ENCODE results near the gene CACNA2D4.

Gene CACNA2D4

DNA sequence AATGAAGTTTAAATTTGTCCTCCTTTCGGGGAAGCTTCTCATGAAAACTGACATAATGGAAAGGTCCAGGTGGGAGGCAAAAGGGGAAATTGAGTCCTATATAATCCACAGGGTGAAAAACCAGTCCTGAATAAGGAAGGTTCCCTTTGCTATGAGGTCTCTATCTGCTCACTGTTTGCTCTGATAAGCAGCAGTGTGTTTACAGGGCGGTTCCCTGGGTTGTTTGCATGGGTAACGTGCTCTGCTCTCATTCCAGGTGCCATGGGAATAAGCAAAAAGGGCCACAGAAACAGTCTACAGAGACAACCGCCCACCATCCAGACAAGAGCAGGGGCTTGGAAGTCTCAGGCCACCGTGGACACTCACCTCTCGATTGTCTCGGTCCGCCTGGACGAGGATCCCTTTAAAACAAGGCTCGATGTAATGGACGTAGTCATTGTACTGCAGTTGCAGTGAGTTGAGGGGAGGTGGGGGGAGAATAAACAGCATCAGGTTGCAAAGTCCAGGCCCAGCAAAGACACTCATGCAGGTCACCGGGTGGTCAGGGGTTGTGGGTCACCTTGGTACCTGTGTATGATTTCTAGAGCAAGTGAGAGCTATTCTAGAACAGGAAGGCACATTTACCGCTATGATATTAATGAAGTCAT is 32.7 kb downstream of the CACNA2D4 start:
- no peak for DNase-seq

DNA sequence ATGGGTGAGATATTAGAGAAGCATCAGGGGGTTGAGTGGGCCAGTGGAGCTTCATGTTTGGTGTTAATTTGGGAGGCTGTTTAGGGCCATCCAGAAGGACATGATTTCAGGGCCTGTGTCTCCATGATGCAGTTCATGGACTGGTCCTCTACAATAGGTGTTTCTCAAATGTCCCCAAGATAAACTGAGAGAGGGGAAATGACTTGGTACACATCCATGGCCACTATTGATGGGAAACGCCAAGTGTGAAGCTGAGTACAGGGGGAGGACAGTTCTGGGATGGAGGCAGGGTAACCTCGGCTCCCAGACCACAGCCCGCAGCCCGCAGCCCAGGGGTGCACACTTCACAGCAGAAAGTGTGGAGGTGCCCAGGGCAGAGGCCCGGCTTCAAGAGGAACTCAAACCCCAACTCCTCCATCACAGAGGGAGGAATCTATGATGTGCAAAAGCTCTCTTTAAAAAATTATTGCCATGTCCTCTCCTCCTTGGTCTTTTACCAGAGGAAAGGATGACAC is 33.3 kb downstream of the CACNA2D4 start:
- no peak for DNase-seq

DNA sequence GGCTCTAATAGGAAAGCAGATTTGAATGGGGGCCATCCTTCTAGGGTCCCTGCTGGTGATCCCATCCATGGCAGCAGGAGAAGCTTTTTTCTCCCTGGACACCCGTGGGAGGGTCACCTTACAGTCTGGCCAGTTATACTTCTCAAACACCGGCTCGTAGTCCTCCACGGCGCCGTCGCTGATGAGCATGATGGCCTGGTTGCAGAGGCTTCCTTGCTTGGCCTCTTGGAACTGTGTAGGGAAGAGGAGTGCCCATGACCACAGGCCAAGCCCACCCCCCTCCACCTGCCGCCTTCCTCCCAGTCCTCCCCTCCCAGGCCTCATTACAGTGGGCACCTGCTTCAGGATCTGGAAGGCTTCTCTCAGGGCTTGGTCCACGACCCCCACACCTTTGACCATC is 33.8 kb downstream of the CACNA2D4 start:
- DNase-seq = no peak

DNA sequence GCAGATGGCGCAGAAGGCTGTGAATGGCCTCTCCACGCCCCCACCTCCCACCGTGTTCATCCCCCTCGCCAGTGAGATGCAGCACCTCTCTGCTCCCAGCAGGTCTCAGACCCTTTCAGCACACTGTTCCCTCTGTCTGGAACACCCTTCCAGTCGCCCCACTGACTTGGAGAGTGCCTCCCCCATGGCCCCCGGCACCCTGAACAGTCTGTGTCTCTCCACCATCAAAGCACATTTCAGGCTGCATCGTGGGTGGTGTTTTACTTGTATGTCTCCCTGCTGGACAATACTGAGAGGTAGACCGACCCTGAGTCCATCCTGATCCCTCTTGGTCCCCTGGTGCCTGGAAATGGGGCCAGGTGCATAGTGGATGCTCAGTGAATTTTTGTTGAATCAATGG is 34.9 kb downstream of the CACNA2D4 start:
- no peak for DNase-seq

DNA sequence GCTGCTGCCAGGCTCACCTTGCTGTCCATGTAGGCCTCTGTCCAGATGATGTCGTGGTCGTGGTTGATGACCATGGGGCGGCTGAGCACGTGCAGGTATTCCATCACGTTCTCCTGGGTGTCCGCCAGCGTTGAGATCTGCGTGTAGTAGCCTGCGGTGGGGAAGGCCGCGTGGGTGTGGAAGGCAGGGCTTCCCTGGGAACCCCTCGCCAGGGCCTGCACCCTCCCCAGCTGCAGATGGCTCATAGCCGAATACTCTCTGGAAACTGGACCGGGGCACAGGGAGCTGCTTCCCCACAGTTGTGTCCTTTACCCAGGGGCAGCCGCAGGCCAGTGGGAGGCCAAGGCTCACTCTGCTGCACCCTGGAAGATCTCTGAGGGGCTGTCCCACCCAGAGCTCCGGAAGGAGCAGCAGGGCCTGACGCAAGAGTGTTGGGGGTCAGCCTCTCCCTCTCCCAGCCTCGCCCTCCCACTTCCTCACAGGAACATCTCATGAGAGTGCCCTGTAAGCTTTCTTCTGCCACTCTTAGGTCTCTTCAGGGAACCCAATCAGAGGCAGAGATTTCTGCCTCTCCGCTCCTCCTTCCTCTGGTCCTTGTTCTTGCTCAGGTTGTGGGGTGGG is 35.5 kb downstream of the CACNA2D4 start:
- no peak for DNase-seq

DNA sequence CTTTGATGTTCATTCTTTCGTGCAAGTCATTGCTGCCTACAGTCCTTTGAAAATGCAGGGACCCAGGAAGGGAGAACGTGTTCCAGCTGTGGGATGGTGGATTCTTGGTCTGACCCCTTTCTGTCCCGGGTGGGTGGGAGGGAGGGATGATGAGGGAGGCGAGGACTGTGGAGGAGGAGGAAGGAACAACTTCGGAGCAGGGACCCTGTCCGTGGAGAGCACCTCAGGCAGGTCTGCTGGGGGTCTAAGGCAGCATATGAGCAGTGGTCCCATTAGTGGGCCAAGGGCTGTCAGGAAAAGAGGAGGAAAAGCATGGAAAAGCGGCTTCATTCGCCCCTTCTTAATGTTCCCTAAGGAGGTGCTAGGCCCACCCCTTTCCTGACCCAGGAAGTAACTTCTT is 36.0 kb downstream of the CACNA2D4 start:
- no peak for DNase-seq

DNA sequence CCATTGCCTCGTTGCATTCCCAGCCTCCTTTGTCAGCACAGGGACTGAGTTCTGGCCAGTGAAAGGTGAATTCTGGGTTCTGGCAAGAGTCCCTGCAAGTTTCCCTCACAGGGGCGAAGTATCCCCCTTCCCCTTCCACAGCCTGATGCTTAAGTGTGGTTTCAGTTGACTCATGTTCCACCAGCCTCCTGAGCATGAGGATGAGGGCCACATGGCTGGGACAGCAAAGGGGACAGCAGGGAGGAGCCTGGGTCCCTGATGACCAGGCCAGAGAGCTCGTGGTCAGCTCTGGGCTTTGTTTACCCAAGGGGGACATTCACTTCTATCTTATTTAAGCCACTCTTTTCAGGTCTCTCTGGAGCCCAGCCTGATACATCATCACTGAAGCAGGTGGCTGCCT is 36.5 kb downstream of the CACNA2D4 start:
- no peak for DNase-seq

DNA sequence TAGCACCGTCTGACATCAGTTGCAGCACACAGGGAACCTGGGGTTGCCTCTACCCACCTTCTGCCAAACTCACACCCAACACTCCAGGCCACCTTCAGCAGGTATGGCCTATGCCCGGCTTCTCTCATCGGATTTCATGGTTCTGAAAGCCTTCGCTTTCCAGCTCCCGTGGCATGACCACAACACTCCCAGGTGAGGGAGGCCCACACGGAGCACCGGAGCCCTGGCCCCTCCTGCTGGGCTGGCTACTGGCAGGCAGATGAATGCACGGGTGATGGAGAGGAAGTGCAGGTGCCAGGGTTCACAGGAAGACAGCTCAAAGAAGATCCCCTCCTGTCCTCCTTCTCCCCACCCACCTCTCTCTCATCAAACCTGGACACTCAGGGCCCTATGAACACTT is 37.2 kb downstream of the CACNA2D4 start:
- no peak for DNase-seq

DNA sequence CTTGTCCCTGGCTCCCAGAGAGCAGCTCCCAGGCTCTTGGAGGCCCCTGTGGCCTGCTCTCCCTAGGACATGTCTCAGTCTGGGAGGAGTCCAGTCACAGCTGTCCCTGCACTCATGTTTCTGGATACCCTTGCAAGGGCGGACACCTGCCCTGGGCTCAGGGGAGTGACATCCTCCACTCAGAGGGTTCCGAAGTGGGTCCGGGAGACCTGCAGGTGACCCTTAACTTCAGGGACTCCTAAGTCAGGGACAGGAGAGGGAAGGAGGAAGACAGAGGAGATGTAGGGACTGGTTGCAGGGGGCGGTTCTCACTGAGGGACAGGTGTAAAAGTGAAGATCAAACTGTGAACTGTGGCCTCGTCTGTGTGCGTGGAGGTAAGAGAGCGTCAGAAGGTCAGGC is 37.6 kb downstream of the CACNA2D4 start:
- no peak for DNase-seq

DNA sequence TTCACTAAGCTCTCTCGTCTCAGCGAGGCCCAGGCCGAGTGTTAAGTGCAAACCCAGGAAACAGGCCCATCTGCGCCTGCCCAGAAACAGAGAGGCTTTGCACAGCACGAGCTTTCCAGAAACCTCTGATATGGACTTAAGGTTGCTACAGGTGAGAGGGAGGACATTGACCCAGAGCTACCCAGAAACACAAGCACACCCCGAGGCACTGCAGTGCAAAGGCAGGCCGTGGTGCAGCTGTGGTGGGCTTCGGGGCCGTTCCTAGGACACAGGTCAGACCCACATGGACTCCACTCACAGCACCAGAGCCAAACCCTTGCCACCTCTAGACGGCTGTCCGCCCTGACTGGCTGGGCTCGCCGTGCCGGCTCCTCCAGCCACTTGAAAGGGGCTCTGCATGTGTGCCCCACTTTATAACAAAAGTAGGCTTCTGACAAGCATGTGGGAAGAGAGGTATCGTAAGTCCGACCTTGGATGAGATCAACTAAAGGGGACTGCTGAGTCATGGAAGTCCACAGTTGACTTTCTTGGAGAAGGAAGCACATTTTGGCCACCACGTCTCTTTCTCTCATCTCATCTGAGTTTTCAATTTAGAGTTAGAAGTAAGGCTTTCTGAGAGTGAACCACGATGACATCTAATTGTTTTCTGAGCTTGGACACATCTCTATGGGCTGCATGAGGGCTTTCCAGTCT is 38.2 kb downstream of the CACNA2D4 start:
- DNase-seq = no peak

DNA sequence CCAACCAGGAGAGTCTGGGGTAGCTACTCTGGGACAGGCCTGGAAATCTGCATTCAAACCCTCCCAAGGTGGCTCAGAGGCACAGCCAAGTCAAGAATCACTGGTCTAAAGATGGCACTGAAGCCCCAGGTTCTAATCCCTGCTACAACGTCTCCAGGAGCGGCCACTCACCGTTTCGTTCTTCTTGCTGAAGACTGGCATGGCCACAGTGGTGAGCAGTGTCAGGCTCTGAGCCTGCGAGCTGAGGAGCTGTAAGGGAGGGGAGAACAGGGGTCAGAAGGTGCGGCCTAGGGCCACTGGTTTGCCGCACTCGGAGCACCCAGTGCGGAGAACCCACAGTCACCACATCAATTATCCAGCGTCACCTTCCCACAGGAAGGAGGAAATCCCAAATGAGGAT is 38.8 kb downstream of the CACNA2D4 start:
- DNase-seq = no peak

DNA sequence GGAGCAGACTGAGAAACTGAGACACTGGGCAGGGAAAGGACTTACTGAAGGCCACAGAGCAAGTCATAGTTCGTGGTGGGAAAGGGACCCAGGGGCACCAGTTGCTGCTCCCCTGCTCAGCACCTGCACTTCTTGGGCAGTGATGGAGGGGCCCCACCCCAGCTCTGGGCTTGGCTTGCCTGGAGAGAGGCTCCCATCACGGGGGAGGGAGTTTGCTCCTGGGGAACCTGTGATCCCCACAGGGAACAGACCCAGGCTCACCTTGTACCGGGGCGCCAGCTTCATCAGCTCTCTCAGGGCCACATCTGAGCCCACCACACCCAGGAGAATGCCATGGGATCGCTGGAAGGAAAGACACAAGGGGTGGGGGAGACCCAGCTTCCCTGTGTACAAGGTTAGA is 39.8 kb downstream of the CACNA2D4 start:
- DNase-seq = no peak

DNA sequence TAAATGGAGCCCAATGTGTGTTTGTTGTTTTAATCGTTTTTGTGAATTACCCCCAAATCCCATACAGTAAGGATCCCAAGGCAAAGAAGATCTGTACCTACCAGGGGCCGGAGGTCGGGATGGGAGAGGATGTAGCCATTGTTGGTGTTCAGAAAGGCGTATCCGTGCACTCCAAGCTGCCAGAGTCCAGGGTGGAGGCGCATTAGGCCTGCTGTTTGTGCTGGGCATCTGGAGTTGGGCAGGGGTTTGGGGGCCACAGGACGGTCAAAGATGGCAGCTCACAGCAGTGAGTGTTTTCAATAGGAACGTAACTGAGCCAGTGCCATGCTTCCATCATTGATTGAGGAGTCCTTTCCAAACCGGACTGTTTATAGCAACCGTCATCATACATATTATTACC is 40.2 kb downstream of the CACNA2D4 start:
- no peak for DNase-seq

DNA sequence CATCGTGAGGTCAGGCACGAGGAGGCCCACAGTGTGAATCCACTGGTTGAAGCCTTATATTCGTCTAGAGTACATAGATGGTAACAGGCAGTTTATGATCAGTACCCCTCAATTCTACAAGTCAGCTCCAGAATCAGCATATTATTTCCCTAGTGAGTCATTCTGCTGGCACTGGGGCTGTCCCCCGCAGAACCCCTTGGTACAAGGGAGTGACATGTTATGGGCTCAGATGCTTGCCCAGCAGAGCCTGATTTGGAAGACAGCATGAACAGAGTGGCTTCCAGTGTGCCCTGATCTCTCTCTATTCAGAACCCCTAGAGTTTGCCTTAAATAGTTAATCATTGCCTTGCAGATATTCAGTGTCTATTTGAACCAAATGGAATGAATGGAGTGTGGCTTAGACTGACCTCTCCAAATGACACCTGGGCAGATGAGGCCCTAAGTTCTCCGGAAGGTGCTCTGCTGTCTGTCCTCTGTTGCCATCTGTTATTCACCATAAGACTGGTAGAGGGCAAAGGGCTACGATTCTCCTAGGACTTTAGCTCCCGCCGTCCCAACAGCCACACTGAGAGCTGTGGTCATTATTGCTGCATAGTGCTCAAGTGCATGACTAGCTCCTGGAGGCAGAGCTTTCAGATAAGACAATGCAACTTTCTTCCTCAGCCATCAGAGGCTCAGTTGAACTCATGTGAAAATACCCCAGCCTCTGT is 41.1 kb downstream of the CACNA2D4 start:
- DNase-seq = no peak

DNA sequence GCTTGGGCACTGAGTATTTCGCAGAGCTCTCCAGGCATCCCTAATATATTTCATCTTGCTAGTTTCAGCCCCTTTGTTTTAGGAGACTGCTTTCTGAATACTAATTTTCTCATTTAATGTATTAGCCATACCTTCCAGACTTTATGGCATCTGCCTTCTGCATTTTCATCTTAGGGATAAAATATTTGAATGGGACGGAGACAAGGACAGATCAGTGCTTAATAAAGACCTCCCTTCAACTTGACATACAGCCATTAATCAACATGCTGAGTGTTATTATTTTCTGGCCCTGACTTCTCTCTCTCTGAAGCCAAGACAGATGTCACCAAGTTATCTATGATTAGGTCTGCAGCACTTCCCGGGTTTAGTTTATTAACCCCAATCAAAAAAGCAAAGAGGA is 42.4 kb downstream of the CACNA2D4 start:
- DNase-seq = no peak

DNA sequence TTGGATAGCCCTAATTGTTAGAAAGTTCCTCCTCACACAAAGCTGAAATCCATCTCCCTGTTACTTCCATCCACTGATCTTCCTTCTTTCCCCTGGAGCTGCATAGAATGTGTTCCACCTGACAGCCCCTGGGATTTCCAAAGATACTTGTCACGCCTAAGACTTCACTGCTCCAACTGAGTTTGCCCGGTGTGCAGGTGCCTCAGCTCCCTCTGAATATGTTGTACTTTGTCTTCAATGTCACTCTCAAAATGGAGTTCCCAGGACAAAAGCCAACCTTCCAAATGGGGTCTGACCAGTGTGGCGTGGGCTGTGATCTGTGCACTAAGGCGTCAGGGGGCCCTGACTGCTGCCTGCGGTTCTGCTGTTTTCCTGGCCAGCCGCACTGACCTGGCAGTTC is 42.8 kb downstream of the CACNA2D4 start:
- DNase-seq = no peak

DNA sequence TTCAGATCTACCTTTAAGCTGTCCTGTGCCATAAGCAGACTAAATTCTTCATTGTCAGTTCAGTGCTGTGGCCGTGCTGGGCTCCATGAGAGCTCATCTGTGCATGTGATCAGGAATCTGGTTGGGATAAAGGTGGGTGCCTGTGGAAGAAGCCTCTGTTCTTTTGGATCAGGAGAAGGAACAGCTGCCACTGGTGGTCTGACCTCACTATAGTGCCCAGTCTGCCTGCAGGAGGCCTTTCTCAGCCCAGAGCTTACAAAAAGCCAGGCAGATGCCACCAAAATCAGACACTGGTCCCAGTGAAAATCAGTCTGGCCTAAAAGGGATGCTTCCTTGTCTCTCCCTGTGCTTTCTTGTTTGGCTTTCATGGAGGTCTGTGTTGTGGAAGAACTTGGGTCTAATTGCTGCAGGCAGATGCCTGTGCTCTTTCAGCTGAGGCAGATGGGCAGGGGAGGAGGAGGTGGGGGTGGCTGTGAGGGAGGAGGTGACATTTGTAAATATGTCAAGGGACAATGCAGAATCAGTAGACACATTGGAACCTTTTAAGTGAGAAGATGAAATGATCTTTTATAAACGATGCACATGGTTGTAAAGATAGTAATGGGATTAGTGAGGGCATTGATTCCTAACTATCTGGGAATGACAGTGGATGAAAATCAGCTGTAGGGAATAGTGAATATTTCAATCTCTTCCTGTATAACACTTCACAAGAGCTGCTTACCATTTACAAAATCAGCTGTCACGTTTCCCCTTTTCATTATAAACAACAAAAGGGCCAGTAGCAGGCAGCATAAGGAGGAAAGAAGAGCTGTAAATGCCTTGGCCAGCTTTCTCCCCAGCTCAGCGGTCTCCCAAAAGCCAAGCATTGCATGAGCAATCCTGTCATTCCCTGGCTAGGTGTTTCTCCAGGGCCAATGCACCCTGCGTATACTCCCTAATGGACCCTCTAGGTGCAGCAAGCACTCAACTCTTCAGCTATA is 44.6 kb downstream of the CACNA2D4 start:
- DNase-seq = no peak

DNA sequence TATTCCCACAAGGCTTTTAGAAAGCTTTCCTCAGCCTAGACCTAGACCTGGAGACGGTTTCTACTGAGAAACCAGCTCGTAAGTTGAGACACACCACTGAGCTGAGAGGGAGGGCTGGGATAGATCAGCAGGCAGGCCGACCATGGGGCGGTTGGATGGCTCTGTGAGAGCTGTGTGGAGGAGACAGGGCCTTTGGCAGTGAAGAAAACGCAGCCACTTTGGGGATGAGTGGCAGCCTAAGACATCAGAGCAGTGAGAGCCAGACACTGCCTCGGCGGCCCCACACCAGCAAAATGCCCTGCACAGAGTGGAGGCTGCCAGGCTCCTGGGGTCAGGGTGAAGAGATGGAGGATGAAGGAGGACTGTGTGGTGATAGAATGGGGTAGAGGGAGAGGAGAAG is 46.0 kb downstream of the CACNA2D4 start:
- no peak for DNase-seq

DNA sequence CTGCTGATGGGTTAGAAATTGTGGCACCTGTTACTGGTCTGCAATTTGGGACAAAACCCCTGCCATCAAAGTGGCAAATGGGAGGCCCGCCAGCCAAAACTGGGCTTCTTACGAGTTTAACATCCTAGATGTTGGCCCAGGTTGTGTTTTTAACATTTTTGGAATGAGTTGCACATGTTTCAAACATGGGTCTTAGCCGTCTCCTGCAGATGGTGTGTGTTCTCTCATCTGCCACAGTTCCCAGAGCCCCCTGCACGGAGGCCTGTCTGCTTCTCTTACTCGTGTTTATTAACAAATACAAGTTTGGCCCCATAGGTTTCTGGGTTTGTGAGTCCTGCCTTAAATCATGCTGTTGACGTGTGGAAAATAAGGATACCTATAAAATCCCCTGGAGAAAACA is 46.5 kb downstream of the CACNA2D4 start:
- DNase-seq = no peak

DNA sequence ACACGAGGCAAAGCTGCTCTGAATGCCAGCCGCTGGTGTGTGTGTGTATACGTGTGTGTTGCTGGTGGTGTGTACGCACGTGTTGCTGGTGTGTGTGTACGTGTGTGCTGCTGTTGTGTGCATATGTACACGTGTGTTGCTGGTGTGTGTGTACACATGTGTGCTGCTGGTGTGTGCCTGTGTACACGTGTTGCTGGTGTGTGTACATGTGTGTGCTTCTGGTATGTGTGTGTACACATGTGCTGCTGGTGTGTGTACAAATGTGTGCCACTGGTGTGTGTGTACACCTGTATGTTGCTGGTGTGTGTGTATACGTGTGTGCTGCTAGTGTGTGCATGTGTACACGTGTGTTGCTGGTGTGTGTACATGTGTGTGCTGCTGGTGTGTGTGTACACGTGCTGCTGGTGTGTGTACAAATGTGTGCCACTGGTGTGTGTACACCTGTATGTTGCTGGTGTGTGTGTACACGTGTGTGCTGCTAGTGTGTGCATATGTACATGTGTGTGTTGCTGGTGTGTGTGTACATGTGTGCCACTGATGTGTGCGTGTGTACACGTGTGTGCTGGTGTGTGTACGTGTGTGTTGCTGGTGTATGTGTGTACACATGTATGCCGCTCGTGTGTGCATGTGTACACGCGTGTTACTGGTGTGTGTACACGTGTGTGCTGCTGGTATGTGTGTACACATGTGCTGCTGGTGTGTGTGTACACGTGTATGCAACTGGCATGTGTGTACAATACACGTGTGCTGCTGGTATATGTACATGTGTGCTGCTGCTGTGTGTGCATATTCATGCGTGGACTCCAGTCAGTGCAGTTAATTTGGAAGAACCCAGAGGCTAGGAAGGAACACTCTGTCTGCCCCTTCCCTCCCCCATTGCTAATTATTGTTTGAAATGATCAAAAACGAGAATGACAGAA is 47.2 kb downstream of the CACNA2D4 start:
- DNase-seq = no peak

DNA sequence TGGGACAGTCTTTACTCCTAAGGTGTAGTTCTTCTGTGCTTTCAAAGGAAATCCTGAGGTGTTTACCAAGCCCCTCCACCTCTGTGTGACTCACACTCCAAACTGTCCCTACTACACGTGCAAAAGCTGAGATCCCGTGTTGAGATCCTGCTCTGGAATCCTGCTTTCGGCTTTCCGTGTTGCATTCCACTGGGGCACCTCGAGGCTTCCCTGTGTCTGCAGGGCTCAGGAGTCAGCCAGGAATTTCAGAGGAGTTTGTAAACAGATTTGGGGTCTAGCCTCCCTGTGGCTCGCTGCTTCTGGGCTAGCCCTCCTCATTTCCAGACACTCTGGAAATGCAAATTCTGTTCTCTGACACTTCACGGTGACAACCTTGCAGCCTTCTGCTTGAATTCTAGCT is 48.4 kb downstream of the CACNA2D4 start:
- no peak for DNase-seq

Measured in activated CD4-positive, alpha-beta T cell treated with anti-CD3 and anti-CD28 coated beads, Interleukin-2, Interleukin-6, amounts not matched to agents 100 ng/mL and 50 ng/mL, durations not matched to agents 16 hours and 8 hours (primary cell).